IMR-90 (cell line): Measurements from ENCODE around the gene PDGFC. TPM values are rescaled to one million over a fixed set of nuclear protein-coding genes. Genes with fewer than 3 reads are reported as not detected.

Source experiments
- ATAC-seq: fragments of 200-7000 bp; cut with Tn5 transposase; 2 replicates; pipeline ENCODE4 v1.9.1; 2020; ENCODE audit warnings: low read depth, mild to moderate bottlenecking, moderate library complexity
- BruUV-seq: library from RNA; stranded (reverse); fragments of 400-500 nt; replicated peaks from 2 replicates; lab custom pipeline; 2021; lab: Mats Ljungman, UMichigan
- CTCF ChIA-PET: fragments of 300-600 bp; formaldehyde crosslinking; extraction: SDS; loops from one replicate; lab custom pipeline; 2021; ENCODE audit warnings: antibody characterized with exemption; lab: Yijun Ruan, JAX
- POLR2A ChIA-PET: fragments of 300-600 bp; sonication (Branson Sonifier 250); formaldehyde crosslinking; loops from one replicate; lab custom pipeline; 2022; ENCODE audit warnings: antibody characterized with exemption; ENCODE audit not compliant: unreplicated experiment; lab: Charles Lee
- DNase-seq: peaks from one replicate; pipeline ENCODE4 v3.0.0; 2013
- H2AFZ ChIP-seq: replicated peaks from 2 replicates; pipeline ENCODE3; 2013; ENCODE audit warnings: low read length, mild to moderate bottlenecking; ENCODE audit not compliant: poor library complexity
- H2AK5ac ChIP-seq: 2 replicates; pipeline ENCODE4 v1.6.1; 2013; ENCODE audit warnings: low read depth, low read length, inconsistent platforms
- H2AK9ac ChIP-seq: replicated peaks from 2 replicates; pipeline ENCODE3; 2013; ENCODE audit warnings: mild to moderate bottlenecking, low read depth, low read length, moderate library complexity; ENCODE audit not compliant: poor library complexity
- H2BK120ac ChIP-seq: 2 replicates; pipeline ENCODE4 v1.6.1; 2013; ENCODE audit warnings: low read depth, low read length, inconsistent platforms
- H2BK15ac ChIP-seq: 3 replicates; pipeline ENCODE4 v1.6.1; 2013; ENCODE audit warnings: low read depth, low read length, inconsistent platforms
- H2BK20ac ChIP-seq: 2 replicates; pipeline ENCODE4 v1.6.1; 2013; ENCODE audit warnings: low read depth, mild to moderate bottlenecking, inconsistent platforms, low read length, moderate library complexity
- H2BK5ac ChIP-seq: 2 replicates; pipeline ENCODE4 v1.6.1; 2013; ENCODE audit warnings: mild to moderate bottlenecking, low read depth, low read length, inconsistent platforms; ENCODE audit not compliant: poor library complexity, severe bottlenecking
- H3K14ac ChIP-seq: replicated peaks from 2 replicates; pipeline ENCODE4 v1.6.1; 2013; ENCODE audit warnings: low read depth, low read length, inconsistent platforms
- H3K18ac ChIP-seq: 2 replicates; pipeline ENCODE4 v1.6.1; 2013; ENCODE audit warnings: low read depth, low read length, control low read depth
- H3K23ac ChIP-seq: 2 replicates; pipeline ENCODE4 v1.6.1; 2013; ENCODE audit warnings: low read depth, low read length, inconsistent platforms
- H3K27ac ChIP-seq: 2 replicates; pipeline ENCODE4 v1.5.1; 2013; ENCODE audit warnings: mild to moderate bottlenecking, control low read depth, low read length; ENCODE audit not compliant: insufficient read depth
- H3K27me3 ChIP-seq: 2 replicates; pipeline ENCODE4 v1.6.1; 2013; ENCODE audit warnings: low read length; ENCODE audit not compliant: control insufficient read depth, insufficient read depth
- H3K36me3 ChIP-seq: 2 replicates; pipeline ENCODE4 v1.6.1; 2013; ENCODE audit warnings: low read length, mixed read lengths; ENCODE audit not compliant: control insufficient read depth, insufficient read depth
- H3K4ac ChIP-seq: 2 replicates; pipeline ENCODE4 v1.6.1; 2013; ENCODE audit warnings: low read depth, low read length, inconsistent platforms
- H3K4me1 ChIP-seq: 2 replicates; pipeline ENCODE4 v1.6.1; 2013; ENCODE audit warnings: low read length, mixed read lengths; ENCODE audit not compliant: control insufficient read depth, insufficient read depth
- H3K4me2 ChIP-seq: 2 replicates; pipeline ENCODE4 v1.6.1; 2013; ENCODE audit warnings: low read depth, mild to moderate bottlenecking, control low read depth, low read length, moderate library complexity
- H3K4me3 ChIP-seq: 2 replicates; pipeline ENCODE4 v1.5.1; 2013; ENCODE audit warnings: low read depth, mild to moderate bottlenecking, control low read depth, low read length, moderate library complexity; ENCODE audit not compliant: insufficient read depth
- H3K56ac ChIP-seq: 2 replicates; pipeline ENCODE4 v1.6.1; 2013; ENCODE audit warnings: low read length, inconsistent platforms; ENCODE audit not compliant: insufficient read depth; ENCODE audit errors: extremely low read depth
- H3K79me1 ChIP-seq, 2 experiments: 2 replicates each; pipeline ENCODE4 v1.6.1; 2013; ENCODE audit warnings: low read length in 2 of 2, inconsistent platforms in 1 of 2, low read depth in 1 of 2
- H3K9ac ChIP-seq: 2 replicates; pipeline ENCODE4 v1.6.1; 2013; ENCODE audit warnings: low read depth, low read length, control low read depth
- H3K9me1 ChIP-seq: 2 replicates; pipeline ENCODE4 v1.6.1; 2013; ENCODE audit warnings: low read length, inconsistent platforms; ENCODE audit not compliant: insufficient read depth
- H3K9me3 ChIP-seq: 2 replicates; pipeline ENCODE4 v1.6.1; 2013; ENCODE audit warnings: low read length; ENCODE audit not compliant: control insufficient read depth, insufficient read depth
- H4K20me1 ChIP-seq: 2 replicates; pipeline ENCODE4 v1.6.1; 2013; ENCODE audit warnings: low read length, inconsistent platforms; ENCODE audit not compliant: insufficient read depth
- H4K5ac ChIP-seq: 2 replicates; pipeline ENCODE4 v1.6.1; 2013; ENCODE audit warnings: mild to moderate bottlenecking, low read depth, low read length, control low read depth
- H4K8ac ChIP-seq, 2 experiments: 2 replicates each; pipeline ENCODE4 v1.6.1; 2013; ENCODE audit warnings: low read depth in 2 of 2, low read length in 2 of 2, control low read depth in 1 of 2, inconsistent platforms in 1 of 2
- H4K91ac ChIP-seq: 2 replicates; pipeline ENCODE4 v1.6.1; 2013; ENCODE audit warnings: low read depth, low read length, inconsistent platforms; ENCODE audit not compliant: insufficient read depth
- CEBPB ChIP-seq: IDR thresholded peaks from 2 replicates; pipeline ENCODE4 v1.6.1; 2012; ENCODE audit warnings: low read depth, low read length, improper control_type of control experiment
- CHD1 ChIP-seq: IDR thresholded peaks from 2 replicates; pipeline ENCODE4 v1.6.1; 2012; ENCODE audit warnings: low read depth, low read length, improper control_type of control experiment
- MAFK ChIP-seq: IDR thresholded peaks from 2 replicates; pipeline ENCODE4 v1.6.1; 2012; ENCODE audit warnings: low read depth, low read length, improper control_type of control experiment
- MAZ ChIP-seq: IDR thresholded peaks from 2 replicates; pipeline ENCODE4 v1.6.1; 2012; ENCODE audit warnings: low read depth, mild to moderate bottlenecking, low read length, improper control_type of control experiment, moderate library complexity, borderline replicate concordance
- POLR2A ChIP-seq: IDR thresholded peaks from 2 replicates; pipeline ENCODE4 v1.6.1; 2012; ENCODE audit warnings: mild to moderate bottlenecking, low read depth, low read length
- RAD21 ChIP-seq: IDR thresholded peaks from 2 replicates; pipeline ENCODE4 v1.6.1; 2012; ENCODE audit warnings: low read length, improper control_type of control experiment
- RFX5 ChIP-seq: IDR thresholded peaks from 2 replicates; pipeline ENCODE4 v1.8.0; 2012; ENCODE audit warnings: low read depth, mild to moderate bottlenecking, low read length, moderate library complexity
- dilution Hi-C: fragments of 300-500 bp; cut with HindIII; formaldehyde crosslinking; loops from one replicate; pipeline ENCODE4 v1.14.3; 2018; ENCODE audit warnings: low sequenced_read_pairs; ENCODE audit not compliant: unreplicated experiment
- in situ Hi-C: fragments of 300-500 bp; cut with MboI; formaldehyde crosslinking; loops from 3 replicates; pipeline ENCODE4 v1.14.3; 2019; ENCODE audit warnings: low sequenced_read_pairs, inconsistent platforms, mixed read lengths
- intact Hi-C: fragments of 100-400 bp; cut with micrococcal nuclease; formaldehyde crosslinking; loops from 2 replicates; pipeline ENCODE4 v1.10.0; 2022
- polyA plus RNA-seq, 3 experiments: library from polyadenylated mRNA; depleted of rRNA; stranded (reverse); fragments of >200 nt; gene quantifications; 2 replicates each; pipeline ENCODE4 v1.2.3, GENCODE V29; 2012; ENCODE audit warnings: low replicate concordance in 1 of 3
- total RNA-seq: library from RNA; depleted of rRNA; stranded (reverse); fragments of >200 nt; gene quantifications from 2 replicates; pipeline ENCODE4 v1.2.3, GENCODE V29; 2012
- TF ChIP-seq, protein P1 (sequence below): fragments of 150-350 bp; IDR thresholded peaks from 2 replicates; pipeline ENCODE4 v1.6.1; 2016; ENCODE audit warnings: low read depth, mild to moderate bottlenecking, low read length, moderate library complexity, borderline replicate concordance

The PDGFC gene
- total and polyA plus RNA-seq, 2 of the 4 experiments (the other 2 are of a cell fraction): 19.8 to 90.7 TPM

GRCh38 chr4:156788782-156789181 lies 182.8 kb downstream of the PDGFC start:
- ATAC-seq: no peak
- no peak overlapping the region for H4K5ac ChIP-seq
- H3K4ac ChIP-seq: no peak overlapping the region
- no peak for DNase-seq
- H3K4me3 ChIP-seq: no peak overlapping the region
- H2BK15ac ChIP-seq: no peak overlapping the region
- no peaks in the 10 kb centered on the region for H3K9me3 ChIP-seq
- no peak overlapping the region for H3K56ac ChIP-seq
- H3K23ac ChIP-seq: no peak overlapping the region
- no peaks in the 10 kb centered on the region; the same call in 1 of the 2 replicates for H3K36me3 ChIP-seq
- no peak overlapping the region for H3K27ac ChIP-seq
- peaks cover 3% of the 10 kb centered on the region; the same call in 1 of the 2 replicates for H3K4me1 ChIP-seq
- intact Hi-C loops: no loop called here
- ChIA-PET POLR2A (no interaction called here), CTCF (no interaction called here)
- TF ChIP-seq CHD1 (no peak), MAZ (no peak), POLR2A (no peak), RFX5 (no peak), RAD21 (no peak), MAFK (no peak), CEBPB (no peak)
- TF ChIP-seq, protein P1, sequence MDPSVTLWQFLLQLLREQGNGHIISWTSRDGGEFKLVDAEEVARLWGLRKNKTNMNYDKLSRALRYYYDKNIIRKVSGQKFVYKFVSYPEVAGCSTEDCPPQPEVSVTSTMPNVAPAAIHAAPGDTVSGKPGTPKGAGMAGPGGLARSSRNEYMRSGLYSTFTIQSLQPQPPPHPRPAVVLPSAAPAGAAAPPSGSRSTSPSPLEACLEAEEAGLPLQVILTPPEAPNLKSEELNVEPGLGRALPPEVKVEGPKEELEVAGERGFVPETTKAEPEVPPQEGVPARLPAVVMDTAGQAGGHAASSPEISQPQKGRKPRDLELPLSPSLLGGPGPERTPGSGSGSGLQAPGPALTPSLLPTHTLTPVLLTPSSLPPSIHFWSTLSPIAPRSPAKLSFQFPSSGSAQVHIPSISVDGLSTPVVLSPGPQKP: no peak
- in situ Hi-C loops: no loop called here
- H2AFZ ChIP-seq: no peak overlapping the region
- H3K18ac ChIP-seq: no peak overlapping the region
- H2BK20ac ChIP-seq: no peak overlapping the region
- no peak overlapping the region for H4K8ac ChIP-seq
- BruUV-seq: no TSS peak
- H2BK120ac ChIP-seq: no peak overlapping the region
- no peak overlapping the region for H2AK5ac ChIP-seq
- no peak overlapping the region for H2AK9ac ChIP-seq
- dilution Hi-C loops: no loop called here
- H3K14ac ChIP-seq: no peak overlapping the region
- H4K91ac ChIP-seq: no peak overlapping the region
- no peaks in the 10 kb centered on the region for H4K20me1 ChIP-seq
- H3K27me3 ChIP-seq: no peaks in the 10 kb centered on the region
- no peak overlapping the region for H3K4me2 ChIP-seq
- no peak overlapping the region for H3K9ac ChIP-seq
- no peaks in the 10 kb centered on the region for H3K9me1 ChIP-seq
- peaks cover 0 to 15% of the 10 kb centered on the region in 2 experiments; a peak in 3 of 4 replicates for H3K79me1 ChIP-seq
- no peak overlapping the region for H2BK5ac ChIP-seq
